PC-9 (cell line): ENCODE results near the gene ITGAV. TPM values are rescaled to one million over a fixed set of nuclear protein-coding genes. Genes with fewer than 3 reads are reported as not detected.

Experiments
- BruUV-seq: library from RNA; stranded (reverse); fragments of 400-500 nt; replicated peaks from 2 replicates; lab custom pipeline; 2021; lab: Mats Ljungman, UMichigan
- CTCF ChIA-PET: fragments of 300-600 bp; sonication (Branson Sonifier 250); formaldehyde crosslinking; loops from one replicate; lab custom pipeline; 2022; ENCODE audit warnings: antibody characterized with exemption; lab: Charles Lee
- POLR2A ChIA-PET: fragments of 300-600 bp; sonication (Branson Sonifier 250); formaldehyde crosslinking; loops from one replicate; lab custom pipeline; 2022; ENCODE audit warnings: antibody characterized with exemption; ENCODE audit not compliant: unreplicated experiment; lab: Charles Lee
- DNase-seq, 2 experiments: peaks; one replicate each; pipeline versions ENCODE4 v3.0.0 to v3.0.0-alpha.2; 2015 to 2022; ENCODE audit warnings: mixed read lengths in 1 of 2
- H2AFZ ChIP-seq: fragments of 200-600 bp; sonication (generic); 2 replicates; pipeline ENCODE4 v1.8.1; 2017; ENCODE audit warnings: antibody characterized with exemption
- H3F3A ChIP-seq: fragments of 200-600 bp; sonication (generic); 2 replicates; pipeline ENCODE4 v1.8.1; 2017; ENCODE audit warnings: antibody characterized with exemption, mild to moderate bottlenecking, low read depth; ENCODE audit not compliant: insufficient read depth
- H3K27ac ChIP-seq: fragments of 200-600 bp; sonication (generic); 2 replicates; pipeline ENCODE4 v1.6.1; 2016; ENCODE audit warnings: mixed run types
- H3K27me3 ChIP-seq: fragments of 200-600 bp; sonication (generic); 2 replicates; pipeline ENCODE4 v1.6.1; 2016; ENCODE audit warnings: low read depth, mixed run types; ENCODE audit not compliant: insufficient read depth
- H3K36me3 ChIP-seq: fragments of 200-600 bp; sonication (generic); 2 replicates; pipeline ENCODE4 v1.6.1; 2016; ENCODE audit warnings: low read depth, mixed run types
- H3K4me1 ChIP-seq: fragments of 200-600 bp; sonication (generic); replicated peaks from 2 replicates; pipeline ENCODE4 v1.6.1; 2016; ENCODE audit warnings: mixed run types; ENCODE audit not compliant: insufficient read depth
- H3K4me2 ChIP-seq: fragments of 200-600 bp; sonication (generic); 2 replicates; pipeline ENCODE4 v1.6.1; 2017; ENCODE audit warnings: mixed run types
- H3K4me3 ChIP-seq: fragments of 200-600 bp; sonication (generic); 2 replicates; pipeline ENCODE4 v1.6.1; 2016; ENCODE audit warnings: mixed run types
- H3K79me2 ChIP-seq: fragments of 200-600 bp; sonication (generic); 2 replicates; pipeline ENCODE4 v1.6.1; 2017; ENCODE audit warnings: low read depth, mixed run types
- H3K9me2 ChIP-seq: fragments of 200-600 bp; sonication (generic); 2 replicates; pipeline ENCODE4 v1.8.1; 2017; ENCODE audit warnings: mild to moderate bottlenecking; ENCODE audit not compliant: insufficient read depth
- H3K9me3 ChIP-seq: fragments of 200-600 bp; sonication (generic); 2 replicates; pipeline ENCODE4 v1.8.1; 2016; ENCODE audit warnings: low read depth; ENCODE audit not compliant: insufficient read depth
- H4K20me1 ChIP-seq: fragments of 200-600 bp; sonication (generic); 2 replicates; pipeline ENCODE4 v1.8.1; 2017; ENCODE audit not compliant: insufficient read depth
- EZH2 ChIP-seq: fragments of 200-600 bp; sonication (generic); IDR thresholded peaks from 2 replicates; pipeline ENCODE4 v1.8.0; 2017; ENCODE audit warnings: antibody characterized with exemption, low read depth
- intact Hi-C: fragments of 100-400 bp; cut with micrococcal nuclease; formaldehyde crosslinking; loops from one replicate; pipeline ENCODE4 v1.10.0; 2022; ENCODE audit not compliant: unreplicated experiment
- total RNA-seq: library from RNA; stranded (reverse); gene quantifications from 2 replicates; pipeline ENCODE4 v1.2.3, GENCODE V29; 2021
- TF ChIP-seq, protein P1 (sequence below): fragments of 200-600 bp; sonication (generic); conservative IDR thresholded peaks from 2 replicates; pipeline ENCODE4 v1.6.1; 2017; ENCODE audit warnings: mixed run types, antibody characterized with exemption, mild to moderate bottlenecking, moderate library complexity

Gene ITGAV
- total RNA-seq, 1 experiment from 2014 or later: 28.0 TPM

DNA sequence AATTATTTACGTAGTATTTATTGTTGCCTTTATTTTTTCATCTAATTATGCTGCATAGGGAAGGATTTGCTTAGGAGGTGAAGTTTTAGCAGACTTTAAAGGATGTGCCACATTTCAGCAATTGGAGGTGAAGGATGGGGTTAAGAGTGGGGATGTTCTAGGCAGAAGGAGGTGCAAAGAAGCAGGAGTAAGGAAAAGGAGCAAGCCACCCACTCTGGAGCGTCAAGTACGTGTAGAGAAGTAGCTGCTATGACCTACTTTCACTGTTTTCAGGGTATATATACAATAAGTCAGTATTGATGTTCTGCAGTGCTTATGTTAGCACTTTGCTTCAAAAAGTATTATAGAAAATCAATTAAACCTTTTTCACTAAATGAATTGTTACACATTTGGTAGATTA is 34.4 kb downstream of the ITGAV start:
- TF ChIP-seq, protein P1, sequence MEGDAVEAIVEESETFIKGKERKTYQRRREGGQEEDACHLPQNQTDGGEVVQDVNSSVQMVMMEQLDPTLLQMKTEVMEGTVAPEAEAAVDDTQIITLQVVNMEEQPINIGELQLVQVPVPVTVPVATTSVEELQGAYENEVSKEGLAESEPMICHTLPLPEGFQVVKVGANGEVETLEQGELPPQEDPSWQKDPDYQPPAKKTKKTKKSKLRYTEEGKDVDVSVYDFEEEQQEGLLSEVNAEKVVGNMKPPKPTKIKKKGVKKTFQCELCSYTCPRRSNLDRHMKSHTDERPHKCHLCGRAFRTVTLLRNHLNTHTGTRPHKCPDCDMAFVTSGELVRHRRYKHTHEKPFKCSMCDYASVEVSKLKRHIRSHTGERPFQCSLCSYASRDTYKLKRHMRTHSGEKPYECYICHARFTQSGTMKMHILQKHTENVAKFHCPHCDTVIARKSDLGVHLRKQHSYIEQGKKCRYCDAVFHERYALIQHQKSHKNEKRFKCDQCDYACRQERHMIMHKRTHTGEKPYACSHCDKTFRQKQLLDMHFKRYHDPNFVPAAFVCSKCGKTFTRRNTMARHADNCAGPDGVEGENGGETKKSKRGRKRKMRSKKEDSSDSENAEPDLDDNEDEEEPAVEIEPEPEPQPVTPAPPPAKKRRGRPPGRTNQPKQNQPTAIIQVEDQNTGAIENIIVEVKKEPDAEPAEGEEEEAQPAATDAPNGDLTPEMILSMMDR: no peak
- TF ChIP-seq EZH2: no peak
- BruUV-seq: no TSS peak
- Histone ChIP-seq H2AFZ (no peak overlapping the region), H3K27me3 (no peaks in the 10 kb centered on the region), H3K4me3 (no peak overlapping the region), H3K4me1 (no peaks in the 10 kb centered on the region), H3K9me3 (no peaks in the 10 kb centered on the region), H3K27ac (no peak overlapping the region), H3K9me2 (no peaks in the 10 kb centered on the region), H3K4me2 (no peak overlapping the region), H4K20me1 (no peaks in the 10 kb centered on the region), H3F3A (no peaks in the 10 kb centered on the region), H3K36me3 (no peaks in the 10 kb centered on the region), H3K79me2 (no peaks in the 10 kb centered on the region)
- POLR2A ChIA-PET: no interaction called here
- intact Hi-C loops: no loop called here
- CTCF ChIA-PET: no interaction called here
- no peak for DNase-seq

DNA sequence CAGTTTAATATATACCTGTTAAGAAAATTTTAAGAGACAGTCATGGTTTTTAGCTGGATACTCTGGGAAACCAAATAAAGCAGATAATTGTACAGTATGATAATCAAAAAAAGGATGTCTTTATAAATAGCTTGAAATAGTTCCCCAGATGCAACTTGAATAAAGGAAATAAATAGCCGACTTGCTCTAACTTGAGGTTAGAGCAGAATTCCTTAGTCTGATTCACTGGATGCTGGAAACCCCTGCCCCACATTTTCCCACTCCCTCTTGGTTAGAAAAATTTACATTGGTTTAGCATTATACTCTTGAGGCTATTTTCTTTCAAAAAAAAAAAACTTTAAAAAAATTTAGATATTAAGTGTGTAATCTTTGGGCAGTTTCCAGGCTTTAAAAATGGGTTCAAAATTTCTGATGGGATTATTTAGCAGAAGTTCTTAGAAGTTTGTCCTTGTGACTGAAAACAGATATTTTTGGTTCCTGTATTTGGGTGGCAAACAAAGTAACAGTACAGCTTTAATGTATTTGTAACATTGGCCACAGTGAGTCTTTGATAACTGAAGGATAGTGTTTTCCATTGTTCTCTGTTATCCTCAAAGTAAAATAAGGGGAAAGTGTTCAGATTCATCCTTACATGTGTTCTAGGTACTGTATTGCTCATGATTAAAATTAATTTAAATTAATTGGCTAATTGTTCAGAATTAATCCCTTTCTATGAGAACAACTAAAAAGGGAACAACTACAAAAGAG is 39.6 kb downstream of the ITGAV start:
- POLR2A ChIA-PET: no interaction called here

DNA sequence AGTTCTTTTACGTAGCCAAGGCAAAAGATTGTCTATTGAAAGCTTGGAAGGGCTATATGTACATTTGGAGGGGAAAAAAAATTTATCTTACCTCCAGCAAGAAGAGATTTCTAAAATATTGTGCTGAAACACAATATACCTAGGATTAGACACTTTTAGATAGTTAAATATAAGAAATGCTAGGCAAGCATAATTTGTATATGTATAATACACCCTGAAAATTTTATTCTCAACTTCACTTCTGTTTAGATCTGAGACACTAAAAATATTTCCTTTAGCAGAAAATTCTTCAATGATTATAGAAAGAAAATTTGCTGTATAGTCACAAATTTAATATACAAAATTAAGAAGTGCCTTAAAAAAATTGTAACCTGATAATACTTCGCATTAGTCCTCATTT is 42.6 kb downstream of the ITGAV start:
- Histone ChIP-seq H3K4me3 (no peak overlapping the region), H3K79me2 (no peaks in the 10 kb centered on the region), H3K4me1 (no peaks in the 10 kb centered on the region), H2AFZ (no peak overlapping the region), H3K36me3 (no peaks in the 10 kb centered on the region), H3K27ac (no peak overlapping the region), H3K9me3 (no peaks in the 10 kb centered on the region), H3K4me2 (no peak overlapping the region), H3K9me2 (no peaks in the 10 kb centered on the region), H4K20me1 (no peaks in the 10 kb centered on the region), H3K27me3 (no peaks in the 10 kb centered on the region), H3F3A (no peaks in the 10 kb centered on the region)
- ChIA-PET POLR2A (no interaction called here), CTCF (no interaction called here)
- no TSS peak for BruUV-seq
- DNase-seq: no peak
- intact Hi-C loops: no loop called here
- TF ChIP-seq EZH2: no peak
- TF ChIP-seq, protein P1: no peak

More for the DNA sequence above, 39.6 kb downstream of the ITGAV start:
- H3K9me2 ChIP-seq: no peaks in the 10 kb centered on the region
- no peaks in the 10 kb centered on the region for H3K27me3 ChIP-seq
- CTCF ChIA-PET: no interaction called here
- no peak overlapping the region for H3K27ac ChIP-seq
- intact Hi-C loops: no loop called here
- no peak for DNase-seq
- no peak overlapping the region for H2AFZ ChIP-seq
- no peaks in the 10 kb centered on the region for H4K20me1 ChIP-seq
- H3K4me2 ChIP-seq: no peak overlapping the region
- no peaks in the 10 kb centered on the region for H3K79me2 ChIP-seq
- H3F3A ChIP-seq: no peaks in the 10 kb centered on the region
- no TSS peak for BruUV-seq
- H3K4me3 ChIP-seq: no peak overlapping the region
- H3K4me1 ChIP-seq: no peaks in the 10 kb centered on the region
- TF ChIP-seq EZH2: no peak
- TF ChIP-seq, protein P1: no peak
- H3K9me3 ChIP-seq: no peaks in the 10 kb centered on the region
- H3K36me3 ChIP-seq: no peaks in the 10 kb centered on the region
